ENCODE results near the gene MOB3B.

DNA sequence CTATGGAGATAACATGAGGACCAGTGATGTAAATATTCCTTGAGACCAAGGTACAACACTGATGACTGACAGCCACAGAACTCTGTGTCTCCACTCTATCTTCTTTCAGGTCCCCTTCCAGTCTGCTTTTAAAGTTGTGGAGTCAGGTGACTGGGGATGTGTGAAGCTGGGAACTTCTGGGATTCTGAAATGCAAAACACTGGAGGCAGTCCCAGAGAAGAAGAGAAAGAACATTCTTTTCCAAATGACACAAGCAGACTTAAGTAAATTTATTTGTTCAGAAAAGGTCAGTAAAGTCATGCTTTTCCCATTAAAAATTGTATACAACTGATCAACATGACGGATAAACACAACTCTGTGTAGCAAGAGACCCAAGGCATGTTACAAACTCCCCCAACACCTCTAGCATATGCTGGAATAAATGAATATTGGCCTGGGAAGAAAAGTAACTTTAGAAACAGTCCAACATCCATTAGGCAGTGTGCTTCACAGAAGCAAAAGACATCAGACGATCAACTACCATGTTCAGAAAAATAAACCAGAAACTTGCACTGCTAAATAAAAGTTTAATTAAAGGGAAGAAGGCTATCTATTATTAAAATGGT lies 98.0 kb downstream of the MOB3B start:
- TF ChIP-seq MYNN (tag by site-specific recombination; IDR thresholded peaks at IDR 0.05; ENCODE audit: borderline replicate concordance): no peak
- TF ChIP-seq ZNF10 (tag by site-specific recombination; IDR thresholded peaks at IDR 0.05): no peak
- TF ChIP-seq, protein P1, sequence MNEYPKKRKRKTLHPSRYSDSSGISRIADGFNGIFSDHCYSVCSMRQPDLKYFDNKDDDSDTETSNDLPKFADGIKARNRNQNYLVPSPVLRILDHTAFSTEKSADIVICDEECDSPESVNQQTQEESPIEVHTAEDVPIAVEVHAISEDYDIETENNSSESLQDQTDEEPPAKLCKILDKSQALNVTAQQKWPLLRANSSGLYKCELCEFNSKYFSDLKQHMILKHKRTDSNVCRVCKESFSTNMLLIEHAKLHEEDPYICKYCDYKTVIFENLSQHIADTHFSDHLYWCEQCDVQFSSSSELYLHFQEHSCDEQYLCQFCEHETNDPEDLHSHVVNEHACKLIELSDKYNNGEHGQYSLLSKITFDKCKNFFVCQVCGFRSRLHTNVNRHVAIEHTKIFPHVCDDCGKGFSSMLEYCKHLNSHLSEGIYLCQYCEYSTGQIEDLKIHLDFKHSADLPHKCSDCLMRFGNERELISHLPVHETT (tag by site-specific recombination; IDR thresholded peaks at IDR 0.05): no peak
- TF ChIP-seq, protein P2, sequence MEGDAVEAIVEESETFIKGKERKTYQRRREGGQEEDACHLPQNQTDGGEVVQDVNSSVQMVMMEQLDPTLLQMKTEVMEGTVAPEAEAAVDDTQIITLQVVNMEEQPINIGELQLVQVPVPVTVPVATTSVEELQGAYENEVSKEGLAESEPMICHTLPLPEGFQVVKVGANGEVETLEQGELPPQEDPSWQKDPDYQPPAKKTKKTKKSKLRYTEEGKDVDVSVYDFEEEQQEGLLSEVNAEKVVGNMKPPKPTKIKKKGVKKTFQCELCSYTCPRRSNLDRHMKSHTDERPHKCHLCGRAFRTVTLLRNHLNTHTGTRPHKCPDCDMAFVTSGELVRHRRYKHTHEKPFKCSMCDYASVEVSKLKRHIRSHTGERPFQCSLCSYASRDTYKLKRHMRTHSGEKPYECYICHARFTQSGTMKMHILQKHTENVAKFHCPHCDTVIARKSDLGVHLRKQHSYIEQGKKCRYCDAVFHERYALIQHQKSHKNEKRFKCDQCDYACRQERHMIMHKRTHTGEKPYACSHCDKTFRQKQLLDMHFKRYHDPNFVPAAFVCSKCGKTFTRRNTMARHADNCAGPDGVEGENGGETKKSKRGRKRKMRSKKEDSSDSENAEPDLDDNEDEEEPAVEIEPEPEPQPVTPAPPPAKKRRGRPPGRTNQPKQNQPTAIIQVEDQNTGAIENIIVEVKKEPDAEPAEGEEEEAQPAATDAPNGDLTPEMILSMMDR (tag by site-specific recombination; IDR thresholded peaks at IDR 0.05): no peak
- TF ChIP-seq, protein P3, sequence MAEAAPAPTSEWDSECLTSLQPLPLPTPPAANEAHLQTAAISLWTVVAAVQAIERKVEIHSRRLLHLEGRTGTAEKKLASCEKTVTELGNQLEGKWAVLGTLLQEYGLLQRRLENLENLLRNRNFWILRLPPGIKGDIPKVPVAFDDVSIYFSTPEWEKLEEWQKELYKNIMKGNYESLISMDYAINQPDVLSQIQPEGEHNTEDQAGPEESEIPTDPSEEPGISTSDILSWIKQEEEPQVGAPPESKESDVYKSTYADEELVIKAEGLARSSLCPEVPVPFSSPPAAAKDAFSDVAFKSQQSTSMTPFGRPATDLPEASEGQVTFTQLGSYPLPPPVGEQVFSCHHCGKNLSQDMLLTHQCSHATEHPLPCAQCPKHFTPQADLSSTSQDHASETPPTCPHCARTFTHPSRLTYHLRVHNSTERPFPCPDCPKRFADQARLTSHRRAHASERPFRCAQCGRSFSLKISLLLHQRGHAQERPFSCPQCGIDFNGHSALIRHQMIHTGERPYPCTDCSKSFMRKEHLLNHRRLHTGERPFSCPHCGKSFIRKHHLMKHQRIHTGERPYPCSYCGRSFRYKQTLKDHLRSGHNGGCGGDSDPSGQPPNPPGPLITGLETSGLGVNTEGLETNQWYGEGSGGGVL (tag by site-specific recombination; IDR thresholded peaks at IDR 0.05): no peak
- no peak for TF ChIP-seq ZNF707 (tag by site-specific recombination; IDR thresholded peaks at IDR 0.05)
- TF ChIP-seq MZF1 (tag by site-specific recombination; IDR thresholded peaks at IDR 0.05; ENCODE audit: borderline replicate concordance): no peak
- no peak for TF ChIP-seq ZNF324 (tag by site-specific recombination; IDR thresholded peaks at IDR 0.05)
- TF ChIP-seq ZNF292 (tag by site-specific recombination; IDR thresholded peaks at IDR 0.05; ENCODE audit: borderline replicate concordance, low read depth): no peak
- TF ChIP-seq ZNF558 (tag by site-specific recombination; IDR thresholded peaks at IDR 0.05): no peak

All from HEK293 (cell line).